ENCODE results near the gene AKNAD1. TPM values are rescaled to one million over a fixed set of nuclear protein-coding genes. Genes with fewer than 3 reads are reported as not detected.

AKNAD1 gene
- total and polyA plus RNA-seq, 2 of the 8 experiments (the other 6 are each of a cell fraction or from before 2014, with no cell fraction given): not detected

DNA sequence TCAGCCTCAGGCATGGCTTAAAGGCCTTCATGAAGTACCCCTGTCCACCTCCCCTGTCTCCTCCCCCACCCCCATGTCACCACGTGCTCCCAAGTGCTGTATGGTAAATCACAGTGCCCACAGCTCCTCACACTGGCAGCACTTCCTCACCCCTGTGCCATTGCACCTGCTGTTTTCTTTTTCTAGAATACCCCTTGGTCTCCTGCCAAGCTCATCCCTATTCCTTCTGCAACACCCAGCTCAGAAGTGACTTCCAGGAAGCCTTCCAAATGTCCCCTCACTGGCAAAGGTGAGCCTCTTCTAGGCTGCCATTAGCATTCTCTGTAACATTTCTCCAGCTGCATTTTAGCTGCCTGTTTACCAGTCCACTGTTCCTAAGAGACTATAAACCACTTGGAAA is 9.4 kb downstream of the AKNAD1 start:
- H4K5ac ChIP-seq (ENCODE audit: insufficient read length, low read depth, low read length): no peak overlapping the region
- no peaks in the 10 kb centered on the region for H3K36me3 ChIP-seq (ENCODE audit: control insufficient read depth in 2 of 4, insufficient read depth in 4 of 4, low read length in 3 of 4)
- no peaks in the 10 kb centered on the region for H3K27me3 ChIP-seq (replicated peaks in 1 of 4; ENCODE audit: control insufficient read depth in 3 of 4, extremely low read depth in 1 of 4, insufficient read depth in 3 of 4, low read length in 3 of 4)
- H3K56ac ChIP-seq (replicated peaks; ENCODE audit: insufficient read length, low read depth, low read length): no peak overlapping the region
- H3K79me1 ChIP-seq (ENCODE audit: low read depth, low read length): no peaks in the 10 kb centered on the region
- TF ChIP-seq SIRT6 (IDR thresholded peaks at IDR 0.05; ENCODE audit: low read length): no peak
- no peak for TF ChIP-seq RNF2 (IDR thresholded peaks at IDR 0.05; ENCODE audit: borderline replicate concordance, low read depth, low read length, missing control alignments, poor library complexity, severe bottlenecking)
- WGBS, 2 experiments (ENCODE audit: extremely low coverage in 1 of 2, insufficient coverage in 1 of 2, insufficient read length in 1 of 2, insufficient replicate concordance in 2 of 2, low coverage in 1 of 2, low lambda C conversion rate in 2 of 2, missing lambda C conversion rate in 1 of 2): 100% methylated on average over 1 of the region's 1 CpG; no CpG with 5 or more reads in 1 of the 2 experiments
- no peak overlapping the region for H4K91ac ChIP-seq (replicated peaks; ENCODE audit: insufficient read length, low read length)
- H3K4me3 ChIP-seq (ENCODE audit: extremely low read depth in 1 of 4, insufficient read depth in 2 of 4, low read depth in 3 of 4, low read length in 4 of 4): no peak overlapping the region
- H3K23me2 ChIP-seq (ENCODE audit: low read depth, low read length): no peaks in the 10 kb centered on the region
- H3K4ac ChIP-seq (replicated peaks; ENCODE audit: insufficient read length, low read depth, low read length): no peak overlapping the region
- no peak overlapping the region for H3K4me2 ChIP-seq (ENCODE audit: insufficient read depth in 1 of 2, low read depth in 2 of 2, low read length in 2 of 2)
- H2BK15ac ChIP-seq (ENCODE audit: low read length): no peak overlapping the region
- FAIRE-seq: no peak
- H3K9ac ChIP-seq (replicated peaks in 1 of 4; ENCODE audit: extremely low read depth in 1 of 4, low read depth in 3 of 4, low read length in 3 of 4): no peak overlapping the region
- CTCF ChIA-PET (ENCODE audit: partially characterized antibody): interaction anchor here (0.6 to 1.5 kb wide), 4 partner anchors 20 to 265 kb away, joined by 3 to 7 read pairs (median 3); a partner anchor contains a TSS
- no peak overlapping the region for H3K18ac ChIP-seq (ENCODE audit: extremely low read depth, low read length)
- no peak overlapping the region for H3K23ac ChIP-seq (ENCODE audit: insufficient read length)
- no peak overlapping the region for H2BK20ac ChIP-seq (ENCODE audit: low read length)
- H3K4me1 ChIP-seq (replicated peaks in 1 of 4; ENCODE audit: control insufficient read depth in 3 of 4, insufficient read depth in 4 of 4, low read length in 3 of 4): peaks cover 0 to 1% (median 0%) of the 10 kb centered on the region in 4 experiments; a peak in 2 of 7 replicates
- H2BK12ac ChIP-seq (ENCODE audit: low read depth, low read length): no peak overlapping the region
- H2BK5ac ChIP-seq (ENCODE audit: low read depth, low read length): no peak overlapping the region
- H3K14ac ChIP-seq (ENCODE audit: insufficient read length): no peak overlapping the region
- no peak overlapping the region for H2AK5ac ChIP-seq (ENCODE audit: low read depth, low read length)
- no peak overlapping the region for H3K27ac ChIP-seq (ENCODE audit: low read depth, low read length)
- H3K79me2 ChIP-seq (ENCODE audit: control insufficient read depth in 1 of 2, insufficient read depth in 2 of 2, low read length in 2 of 2): no peaks in the 10 kb centered on the region
- no peak overlapping the region for H4K8ac ChIP-seq (ENCODE audit: extremely low read depth, insufficient read depth, low read length)
- DNase-seq (ENCODE audit: low read depth in 1 of 2, low spot score in 2 of 2): no peak
- no peak overlapping the region for H2AFZ ChIP-seq (ENCODE audit: low read length)
- H2BK120ac ChIP-seq (replicated peaks; ENCODE audit: low read depth, low read length): no peak overlapping the region
- no peaks in the 10 kb centered on the region for H4K20me1 ChIP-seq (replicated peaks in 1 of 2; ENCODE audit: control insufficient read depth in 1 of 2, insufficient read depth in 2 of 2, low read length in 2 of 2)
- H3K9me3 ChIP-seq (ENCODE audit: insufficient read depth in 2 of 2, low read depth in 1 of 2, low read length in 1 of 2): no peaks in the 10 kb centered on the region
- POLR2A ChIA-PET (ENCODE audit: partially characterized antibody): no interaction called here
